ENCODE results near the gene CEP95. TPM values are rescaled to one million over a fixed set of nuclear protein-coding genes. Genes with fewer than 3 reads are reported as not detected.

The CEP95 gene
- total and polyA plus RNA-seq, 2 of the 13 experiments (the other 11 are each of a cell fraction or from before 2014, with no cell fraction given): 65.9 to 68.8 TPM

DNA sequence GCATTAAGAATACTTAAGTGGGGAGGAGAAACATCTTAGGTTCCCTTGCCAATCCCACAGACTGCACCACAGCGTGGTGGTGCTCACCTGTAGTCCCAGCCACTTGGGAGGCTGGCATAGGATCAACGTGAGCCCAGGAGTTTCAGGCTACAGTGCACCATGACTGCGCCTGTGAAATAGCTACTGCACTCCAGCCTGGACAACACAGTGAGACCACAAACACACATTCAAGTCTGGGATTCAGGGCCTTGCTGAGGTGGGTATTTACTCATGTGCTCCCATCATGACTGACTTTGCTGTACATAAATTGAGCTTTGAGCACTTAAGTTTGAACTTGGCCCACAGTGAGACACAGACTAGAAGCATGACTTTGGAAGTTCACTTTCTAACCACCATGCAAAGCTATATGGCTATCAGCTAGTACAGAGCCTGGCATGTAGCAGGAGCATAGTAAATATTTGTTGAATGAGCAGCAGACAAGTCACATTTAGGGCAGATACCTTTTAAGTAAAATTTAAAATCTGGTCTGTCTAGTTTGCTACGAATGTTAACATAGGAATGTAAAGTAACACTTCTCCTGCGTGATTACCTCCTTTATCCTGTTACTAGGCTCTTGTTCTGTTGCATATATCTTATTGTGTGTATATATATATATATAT, 33.5 kb downstream of the CEP95 start:
- H2AFZ ChIP-seq (ENCODE audit: low read length): no peak overlapping the region
- TF ChIP-seq ZNF121 (CRISPR knock-in tag; IDR thresholded peaks at IDR 0.05): peak; percentile 84
- TF ChIP-seq ZNF530 (CRISPR knock-in tag; IDR thresholded peaks at IDR 0.05; ENCODE audit: low read depth): no peak
- 0 out of 2 replicates have a peak, but pooled peaks have one; percentile 45 for TF ChIP-seq ZNF567 (CRISPR knock-in tag; IDR thresholded peaks at IDR 0.05; ENCODE audit: borderline replicate concordance)
- no peak for TF ChIP-seq ISL2 (CRISPR knock-in tag; IDR thresholded peaks at IDR 0.05)
- TF ChIP-seq, protein P1, sequence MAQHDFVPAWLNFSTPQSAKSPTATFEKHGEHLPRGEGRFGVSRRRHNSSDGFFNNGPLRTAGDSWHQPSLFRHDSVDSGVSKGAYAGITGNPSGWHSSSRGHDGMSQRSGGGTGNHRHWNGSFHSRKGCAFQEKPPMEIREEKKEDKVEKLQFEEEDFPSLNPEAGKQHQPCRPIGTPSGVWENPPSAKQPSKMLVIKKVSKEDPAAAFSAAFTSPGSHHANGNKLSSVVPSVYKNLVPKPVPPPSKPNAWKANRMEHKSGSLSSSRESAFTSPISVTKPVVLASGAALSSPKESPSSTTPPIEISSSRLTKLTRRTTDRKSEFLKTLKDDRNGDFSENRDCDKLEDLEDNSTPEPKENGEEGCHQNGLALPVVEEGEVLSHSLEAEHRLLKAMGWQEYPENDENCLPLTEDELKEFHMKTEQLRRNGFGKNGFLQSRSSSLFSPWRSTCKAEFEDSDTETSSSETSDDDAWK (CRISPR knock-in tag; IDR thresholded peaks at IDR 0.05): no peak
- TF ChIP-seq RBM22 (optimal IDR thresholded peaks at IDR 0.05; ENCODE audit: low read length): peak; percentile 45
- TF ChIP-seq KLF16 (CRISPR knock-in tag; IDR thresholded peaks at IDR 0.05): no peak
- no peak for TF ChIP-seq ZBTB7A (CRISPR knock-in tag; IDR thresholded peaks at IDR 0.05)
- no peak for TF ChIP-seq ZNF501 (CRISPR knock-in tag; IDR thresholded peaks at IDR 0.05)
- TF ChIP-seq POLR2A (IDR thresholded peaks at IDR 0.05; ENCODE audit: insufficient read depth in 1 of 2, low read depth in 2 of 2, low read length in 2 of 2): peak in 1 of 2 experiments; percentile 40; a peak in 2 of 4 replicates
- peak; percentile 12 for TF ChIP-seq SKI (IDR thresholded peaks at IDR 0.05; ENCODE audit: partially characterized antibody)
- no peak for TF ChIP-seq ZNF431 (CRISPR knock-in tag; IDR thresholded peaks at IDR 0.05; ENCODE audit: borderline replicate concordance, low read depth)
- TF ChIP-seq, protein P2, sequence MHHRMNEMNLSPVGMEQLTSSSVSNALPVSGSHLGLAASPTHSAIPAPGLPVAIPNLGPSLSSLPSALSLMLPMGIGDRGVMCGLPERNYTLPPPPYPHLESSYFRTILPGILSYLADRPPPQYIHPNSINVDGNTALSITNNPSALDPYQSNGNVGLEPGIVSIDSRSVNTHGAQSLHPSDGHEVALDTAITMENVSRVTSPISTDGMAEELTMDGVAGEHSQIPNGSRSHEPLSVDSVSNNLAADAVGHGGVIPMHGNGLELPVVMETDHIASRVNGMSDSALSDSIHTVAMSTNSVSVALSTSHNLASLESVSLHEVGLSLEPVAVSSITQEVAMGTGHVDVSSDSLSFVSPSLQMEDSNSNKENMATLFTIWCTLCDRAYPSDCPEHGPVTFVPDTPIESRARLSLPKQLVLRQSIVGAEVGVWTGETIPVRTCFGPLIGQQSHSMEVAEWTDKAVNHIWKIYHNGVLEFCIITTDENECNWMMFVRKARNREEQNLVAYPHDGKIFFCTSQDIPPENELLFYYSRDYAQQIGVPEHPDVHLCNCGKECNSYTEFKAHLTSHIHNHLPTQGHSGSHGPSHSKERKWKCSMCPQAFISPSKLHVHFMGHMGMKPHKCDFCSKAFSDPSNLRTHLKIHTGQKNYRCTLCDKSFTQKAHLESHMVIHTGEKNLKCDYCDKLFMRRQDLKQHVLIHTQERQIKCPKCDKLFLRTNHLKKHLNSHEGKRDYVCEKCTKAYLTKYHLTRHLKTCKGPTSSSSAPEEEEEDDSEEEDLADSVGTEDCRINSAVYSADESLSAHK (CRISPR knock-in tag; IDR thresholded peaks at IDR 0.05; ENCODE audit: borderline replicate concordance): no peak
- TF ChIP-seq ZNF777 (CRISPR knock-in tag; IDR thresholded peaks at IDR 0.05): no peak
- TF ChIP-seq, protein P3, sequence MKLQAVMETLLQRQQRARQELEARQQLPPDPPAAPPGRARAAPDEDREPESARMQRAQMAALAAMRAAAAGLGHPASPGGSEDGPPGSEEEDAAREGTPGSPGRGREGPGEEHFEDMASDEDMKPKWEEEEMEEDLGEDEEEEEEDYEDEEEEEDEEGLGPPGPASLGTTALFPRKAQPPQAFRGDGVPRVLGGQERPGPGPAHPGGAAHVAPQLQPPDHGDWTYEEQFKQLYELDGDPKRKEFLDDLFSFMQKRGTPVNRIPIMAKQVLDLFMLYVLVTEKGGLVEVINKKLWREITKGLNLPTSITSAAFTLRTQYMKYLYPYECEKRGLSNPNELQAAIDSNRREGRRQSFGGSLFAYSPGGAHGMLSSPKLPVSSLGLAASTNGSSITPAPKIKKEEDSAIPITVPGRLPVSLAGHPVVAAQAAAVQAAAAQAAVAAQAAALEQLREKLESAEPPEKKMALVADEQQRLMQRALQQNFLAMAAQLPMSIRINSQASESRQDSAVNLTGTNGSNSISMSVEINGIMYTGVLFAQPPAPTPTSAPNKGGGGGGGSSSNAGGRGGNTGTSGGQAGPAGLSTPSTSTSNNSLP (IDR thresholded peaks at IDR 0.05; ENCODE audit: low read depth, low read length): no peak
- TF ChIP-seq, protein P4, sequence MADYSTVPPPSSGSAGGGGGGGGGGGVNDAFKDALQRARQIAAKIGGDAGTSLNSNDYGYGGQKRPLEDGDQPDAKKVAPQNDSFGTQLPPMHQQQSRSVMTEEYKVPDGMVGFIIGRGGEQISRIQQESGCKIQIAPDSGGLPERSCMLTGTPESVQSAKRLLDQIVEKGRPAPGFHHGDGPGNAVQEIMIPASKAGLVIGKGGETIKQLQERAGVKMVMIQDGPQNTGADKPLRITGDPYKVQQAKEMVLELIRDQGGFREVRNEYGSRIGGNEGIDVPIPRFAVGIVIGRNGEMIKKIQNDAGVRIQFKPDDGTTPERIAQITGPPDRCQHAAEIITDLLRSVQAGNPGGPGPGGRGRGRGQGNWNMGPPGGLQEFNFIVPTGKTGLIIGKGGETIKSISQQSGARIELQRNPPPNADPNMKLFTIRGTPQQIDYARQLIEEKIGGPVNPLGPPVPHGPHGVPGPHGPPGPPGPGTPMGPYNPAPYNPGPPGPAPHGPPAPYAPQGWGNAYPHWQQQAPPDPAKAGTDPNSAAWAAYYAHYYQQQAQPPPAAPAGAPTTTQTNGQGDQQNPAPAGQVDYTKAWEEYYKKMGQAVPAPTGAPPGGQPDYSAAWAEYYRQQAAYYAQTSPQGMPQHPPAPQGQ (CRISPR knock-in tag; IDR thresholded peaks at IDR 0.05; ENCODE audit: borderline replicate concordance): 0 out of 2 replicates have a peak, but pooled peaks have one; percentile 46
- no peak for TF ChIP-seq FOXP1 (IDR thresholded peaks at IDR 0.05)
- TF ChIP-seq FOXP1 (CRISPR knock-in tag; IDR thresholded peaks at IDR 0.05): no peak
- peaks cover 5 to 23% of the 10 kb centered on the region in 2 experiments; a peak in 4 of 5 replicates for H3K36me3 ChIP-seq (replicated peaks in 1 of 2; ENCODE audit: control insufficient read depth in 1 of 2, insufficient read depth in 2 of 2, low read length in 2 of 2)
- no peaks in the 10 kb centered on the region; the same call in 1 of the 2 replicates for H4K20me1 ChIP-seq (ENCODE audit: insufficient read depth, low read length)
- H3K4me3 ChIP-seq (replicated peaks in 1 of 3; ENCODE audit: insufficient read depth in 1 of 3, low read depth in 2 of 3, low read length in 3 of 3): no peak overlapping the region
- no peak overlapping the region for H3K4me2 ChIP-seq (ENCODE audit: low read depth, low read length)
- intact Hi-C loops (cut with micrococcal nuclease; ENCODE audit: unreplicated experiment) (no loop called here), in situ Hi-C loops (cut with HindIII; ENCODE audit: extremely low pct_ligation_motif_present, low pct_unique_long_range_greater_than_20kb) (loop anchor here (25.0 kb wide), 1 partner anchor 97 kb away; no protein-coding TSS in a partner anchor)
- no peaks in the 10 kb centered on the region for H3K9me3 ChIP-seq (ENCODE audit: low read length)
- WGBS (ENCODE audit: low lambda C conversion rate): 98% methylated on average over 4 of the region's 5 CpGs
- peaks cover 4% of the 10 kb centered on the region; the same call in 1 of the 2 replicates for H3K4me1 ChIP-seq (ENCODE audit: insufficient read depth, low read length)
- no TSS peak for BruUV-seq (replicated peaks)
- DNase-seq (ENCODE audit: low spot score): peak; percentile 12
- POLR2A ChIA-PET: interaction anchor here (0.8 kb wide), 1 partner anchor 34 kb away, joined by 4 read pairs; the partner anchor contains the start of genes CEP95 and DDX5
- peak; percentile 47 for ATAC-seq
- H3K27me3 ChIP-seq (ENCODE audit: control insufficient read depth in 1 of 2, insufficient read depth in 2 of 2, low read length in 2 of 2): no peaks in the 10 kb centered on the region
- no peaks in the 10 kb centered on the region for H3K79me2 ChIP-seq (ENCODE audit: insufficient read depth, low read length)
- no peak overlapping the region for H3K9ac ChIP-seq (ENCODE audit: insufficient read depth, low read depth, low read length)
- H3K27ac ChIP-seq (ENCODE audit: extremely low read length, insufficient read depth, low read length): no peak overlapping the region
- CTCF ChIA-PET (ENCODE audit: low intra/inter-chr PET ratio, low total read pairs): no interaction called here
- FAIRE-seq: no peak

Measured in HepG2 (cell line).